Activated CD4-positive, CD25-positive, alpha-beta regulatory T cell treated with anti-CD3 and anti-CD28 coated beads, Interleukin-2, amount 50 U/mL, for 72 hours (primary cell): ENCODE results near the gene TNIP2.
A peak's percentile ranks its signal among the peaks of the same experiment; 100 is the strongest.

Source experiments
- DNase-seq: peaks from one replicate; pipeline ENCODE4 v3.0.0; 2021

Gene TNIP2

GRCh38 chr4:2755821-2756690, at the start of gene TNIP2:
TNIP2 (minus strand) TSS chr4:2756336; CDS start chr4:2756289, 47 bp downstream.
- peak; percentile 82 for DNase-seq

- DNase-seq: no peak
Observed at GRCh38 chr4:2804973-2805501, 48.9 kb upstream of the TNIP2 start.

GRCh38 chr4:2804449-2804972, 48.4 kb upstream of the TNIP2 start:
- no peak for DNase-seq

GRCh38 chr4:2803624-2804448, 47.7 kb upstream of the TNIP2 start:
- DNase-seq: no peak

- DNase-seq: peak; percentile 6
Observed at GRCh38 chr4:2802618-2803531, 46.7 kb upstream of the TNIP2 start.

- peak; percentile 32 for DNase-seq
Observed at GRCh38 chr4:2800691-2801596, 44.8 kb upstream of the TNIP2 start.

- DNase-seq: peak; percentile 29
Observed at GRCh38 chr4:2799971-2800690, 44.0 kb upstream of the TNIP2 start.

- DNase-seq: no peak
Observed at GRCh38 chr4:2799224-2799911, 43.2 kb upstream of the TNIP2 start.

GRCh38 chr4:2798399-2799223, 42.5 kb upstream of the TNIP2 start:
- peak; percentile 44 for DNase-seq

GRCh38 chr4:2797545-2798305, 41.6 kb upstream of the TNIP2 start:
- DNase-seq: no peak

GRCh38 chr4:2796849-2797544, 40.9 kb upstream of the TNIP2 start:
- no peak for DNase-seq

GRCh38 chr4:2795893-2796848, 40.0 kb upstream of the TNIP2 start:
- peak; percentile 30 for DNase-seq

- DNase-seq: peak; percentile 24
Observed at GRCh38 chr4:2795300-2795892, 39.3 kb upstream of the TNIP2 start.

- DNase-seq: peak; percentile 32
Observed at GRCh38 chr4:2794486-2795299, 38.6 kb upstream of the TNIP2 start.
